ENCODE data around the gene CPSF4.

DNA sequence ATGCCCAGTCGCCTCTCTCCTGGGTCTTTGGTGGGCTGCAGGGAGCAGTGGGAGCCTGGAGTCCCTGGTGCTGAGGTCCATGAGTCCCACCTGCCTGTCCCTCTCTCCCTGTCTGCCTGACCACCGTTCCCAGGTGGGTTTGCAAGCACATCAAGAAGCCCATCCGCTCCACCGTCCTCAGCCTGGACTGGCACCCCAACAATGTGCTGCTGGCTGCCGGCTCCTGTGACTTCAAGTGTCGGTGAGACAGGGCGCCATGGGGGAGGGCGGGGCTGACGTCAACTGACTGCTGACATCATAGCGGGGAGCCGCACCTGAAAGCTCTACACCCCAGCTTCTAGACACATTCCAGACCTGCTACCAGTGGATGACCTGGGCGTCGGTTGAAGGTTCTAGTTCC is 49.0 kb upstream of the CPSF4 start:
- TF ChIP-seq, protein P1, sequence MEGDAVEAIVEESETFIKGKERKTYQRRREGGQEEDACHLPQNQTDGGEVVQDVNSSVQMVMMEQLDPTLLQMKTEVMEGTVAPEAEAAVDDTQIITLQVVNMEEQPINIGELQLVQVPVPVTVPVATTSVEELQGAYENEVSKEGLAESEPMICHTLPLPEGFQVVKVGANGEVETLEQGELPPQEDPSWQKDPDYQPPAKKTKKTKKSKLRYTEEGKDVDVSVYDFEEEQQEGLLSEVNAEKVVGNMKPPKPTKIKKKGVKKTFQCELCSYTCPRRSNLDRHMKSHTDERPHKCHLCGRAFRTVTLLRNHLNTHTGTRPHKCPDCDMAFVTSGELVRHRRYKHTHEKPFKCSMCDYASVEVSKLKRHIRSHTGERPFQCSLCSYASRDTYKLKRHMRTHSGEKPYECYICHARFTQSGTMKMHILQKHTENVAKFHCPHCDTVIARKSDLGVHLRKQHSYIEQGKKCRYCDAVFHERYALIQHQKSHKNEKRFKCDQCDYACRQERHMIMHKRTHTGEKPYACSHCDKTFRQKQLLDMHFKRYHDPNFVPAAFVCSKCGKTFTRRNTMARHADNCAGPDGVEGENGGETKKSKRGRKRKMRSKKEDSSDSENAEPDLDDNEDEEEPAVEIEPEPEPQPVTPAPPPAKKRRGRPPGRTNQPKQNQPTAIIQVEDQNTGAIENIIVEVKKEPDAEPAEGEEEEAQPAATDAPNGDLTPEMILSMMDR (IDR thresholded peaks at IDR 0.05): no peak
- TF ChIP-seq POLR2A (IDR thresholded peaks at IDR 0.05): no peak
